ENCODE results near the gene WDFY2. TPM values are rescaled to one million over a fixed set of nuclear protein-coding genes. Genes with fewer than 3 reads are reported as not detected.
"Not testable (repeated sequence)": the region's sequence is repeated elsewhere in the genome, so short reads cannot be mapped to it uniquely, and the experiment has no call there.

WDFY2 gene
- 10 to 100 TPM in 3 of 10 donors, 1 to 10 TPM in 7; 4.6 to 14.7 (median 7.7) TPM for polyA plus RNA-seq (ENCODE audit: insufficient read length in 10 of 10)
- long read RNA-seq, donor 1, result 0 reads
- long read RNA-seq, donor 2, full-length matches to known transcripts, result 1 of 1 reads
- long read RNA-seq, donor 2, partial matches to known transcripts, result 0 of 1 reads
- long read RNA-seq, donor 2, other reads (novel, unspliced or antisense), result 0 of 1 reads
- long read RNA-seq, donor 3, result 0 reads
- long read RNA-seq, donor 4, full-length matches to known transcripts, result 1 of 1 reads
- long read RNA-seq, donor 4, partial matches to known transcripts, result 0 of 1 reads
- long read RNA-seq, donor 4, other reads (novel, unspliced or antisense), result 0 of 1 reads
- long read RNA-seq, donor 5, full-length matches to known transcripts, result 2 of 2 reads
- long read RNA-seq, donor 5, partial matches to known transcripts, result 0 of 2 reads
- long read RNA-seq, donor 5, other reads (novel, unspliced or antisense), result 0 of 2 reads
- long read RNA-seq, donor 6, full-length matches to known transcripts, result 2 of 2 reads
- long read RNA-seq, donor 6, partial matches to known transcripts, result 0 of 2 reads
- long read RNA-seq, donor 6, other reads (novel, unspliced or antisense), result 0 of 2 reads
- long read RNA-seq, donor 7, full-length matches to known transcripts, result 2 of 2 reads
- long read RNA-seq, donor 7, partial matches to known transcripts, result 0 of 2 reads
- long read RNA-seq, donor 7, other reads (novel, unspliced or antisense), result 0 of 2 reads
- long read RNA-seq, donor 8, result 0 reads
- long read RNA-seq, donor 9, full-length matches to known transcripts, result 1 of 1 reads
- long read RNA-seq, donor 9, partial matches to known transcripts, result 0 of 1 reads
- long read RNA-seq, donor 9, other reads (novel, unspliced or antisense), result 0 of 1 reads

DNA sequence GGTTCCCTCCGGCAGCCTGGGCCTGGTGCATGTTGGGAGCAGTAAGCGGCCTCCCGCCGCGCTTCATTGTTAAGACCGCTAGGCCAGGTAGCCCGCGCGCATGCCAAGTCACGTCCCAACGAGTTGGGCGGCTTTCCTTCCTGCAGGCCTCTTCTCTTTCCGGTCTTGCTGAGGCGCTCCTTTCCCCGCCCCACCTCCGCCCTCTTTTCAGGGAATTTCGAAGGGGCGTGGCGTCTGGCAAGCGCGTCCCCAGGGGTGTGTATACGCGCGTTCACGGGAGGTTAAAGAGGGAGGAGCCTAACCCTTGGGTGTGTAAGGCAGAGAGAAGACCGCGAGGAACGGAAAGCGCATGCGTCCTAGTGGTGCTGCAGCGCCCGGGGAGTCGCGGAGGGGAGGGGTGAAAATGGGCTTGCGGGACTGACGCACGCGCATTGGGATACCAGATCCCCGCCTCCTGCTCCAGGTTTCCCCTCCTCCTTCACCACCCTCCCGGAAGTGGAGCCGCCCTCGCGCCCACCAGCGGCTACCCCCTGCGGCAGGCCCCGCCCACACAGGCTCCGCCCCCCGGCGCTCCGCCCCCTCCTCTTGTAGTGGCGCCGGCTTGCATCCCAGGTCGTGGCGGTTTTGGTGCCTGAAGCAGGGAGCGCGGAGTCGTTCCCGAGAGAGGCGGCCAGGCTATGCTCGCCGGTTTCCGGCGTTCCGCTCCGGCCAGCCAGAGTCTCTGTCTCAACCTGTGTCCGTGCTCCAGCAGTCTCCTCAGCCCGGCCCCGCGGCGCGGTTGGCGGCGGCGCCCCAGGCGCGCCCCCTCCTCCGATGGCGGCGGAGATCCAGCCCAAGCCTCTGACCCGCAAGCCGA is at the start of gene WDFY2:
Gene WDFY2 (plus strand): TSS at position 588 of the 856 bp plus-strand sequence. CDS start 226 bp downstream, at position 814.
- DNase-seq, result peak; percentile 100

DNA sequence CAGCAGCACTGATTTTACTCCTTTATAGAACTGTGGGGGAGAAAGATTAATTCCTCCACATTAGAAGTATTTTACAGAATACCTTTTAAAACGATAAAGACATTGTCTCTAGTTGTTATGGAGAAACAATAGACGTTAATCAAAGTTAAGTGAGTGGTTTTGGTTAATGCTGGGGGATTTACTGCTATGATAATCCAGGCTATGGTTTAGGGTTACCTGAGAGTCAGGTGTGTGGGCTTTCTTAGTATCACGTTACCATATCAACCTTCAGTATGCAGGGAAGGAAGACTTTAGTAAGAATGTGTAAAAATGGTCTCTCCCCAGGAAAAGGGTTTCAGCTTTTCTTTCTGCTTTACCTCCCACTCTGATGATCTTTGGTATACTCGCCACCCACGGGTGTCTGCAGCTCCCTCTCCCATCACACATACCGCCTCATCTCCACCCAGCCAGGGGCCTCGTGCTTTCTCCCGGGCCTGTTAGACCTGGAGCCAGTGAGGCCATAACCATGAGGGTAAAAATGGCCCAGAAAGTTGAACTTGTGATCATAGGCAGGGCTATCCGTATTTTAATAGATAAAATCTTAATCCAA is 45.6 kb upstream of the WDFY2 start:
- DNase-seq, result no peak

GRCh38 chr13:51539887-51540286 is 44.4 kb upstream of the WDFY2 start:
- DNase-seq, result no peak

DNA sequence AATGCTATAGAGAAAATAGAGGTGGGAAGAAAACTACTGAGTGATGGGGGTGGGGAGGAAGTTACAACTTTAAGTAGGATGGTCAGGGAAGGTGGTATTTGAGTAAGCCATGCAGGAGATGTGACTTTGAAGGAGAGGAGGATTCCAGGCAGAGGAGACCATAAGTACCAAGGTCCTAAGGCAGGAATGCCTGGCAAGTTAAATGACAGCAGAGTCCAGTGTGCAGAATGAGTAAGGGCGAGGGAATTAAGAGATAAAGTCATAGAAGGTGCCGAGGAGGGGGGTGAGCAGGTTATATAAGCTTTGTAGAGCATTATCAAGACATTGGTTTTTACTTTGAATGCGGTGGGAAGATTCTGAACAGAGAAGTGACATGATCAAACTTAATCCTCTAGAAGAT is 43.2 kb upstream of the WDFY2 start:
- no peak for DNase-seq

- no peak for DNase-seq
These were observed 42.4 kb upstream of the WDFY2 start for GRCh38 chr13:51541809-51542258.

DNA sequence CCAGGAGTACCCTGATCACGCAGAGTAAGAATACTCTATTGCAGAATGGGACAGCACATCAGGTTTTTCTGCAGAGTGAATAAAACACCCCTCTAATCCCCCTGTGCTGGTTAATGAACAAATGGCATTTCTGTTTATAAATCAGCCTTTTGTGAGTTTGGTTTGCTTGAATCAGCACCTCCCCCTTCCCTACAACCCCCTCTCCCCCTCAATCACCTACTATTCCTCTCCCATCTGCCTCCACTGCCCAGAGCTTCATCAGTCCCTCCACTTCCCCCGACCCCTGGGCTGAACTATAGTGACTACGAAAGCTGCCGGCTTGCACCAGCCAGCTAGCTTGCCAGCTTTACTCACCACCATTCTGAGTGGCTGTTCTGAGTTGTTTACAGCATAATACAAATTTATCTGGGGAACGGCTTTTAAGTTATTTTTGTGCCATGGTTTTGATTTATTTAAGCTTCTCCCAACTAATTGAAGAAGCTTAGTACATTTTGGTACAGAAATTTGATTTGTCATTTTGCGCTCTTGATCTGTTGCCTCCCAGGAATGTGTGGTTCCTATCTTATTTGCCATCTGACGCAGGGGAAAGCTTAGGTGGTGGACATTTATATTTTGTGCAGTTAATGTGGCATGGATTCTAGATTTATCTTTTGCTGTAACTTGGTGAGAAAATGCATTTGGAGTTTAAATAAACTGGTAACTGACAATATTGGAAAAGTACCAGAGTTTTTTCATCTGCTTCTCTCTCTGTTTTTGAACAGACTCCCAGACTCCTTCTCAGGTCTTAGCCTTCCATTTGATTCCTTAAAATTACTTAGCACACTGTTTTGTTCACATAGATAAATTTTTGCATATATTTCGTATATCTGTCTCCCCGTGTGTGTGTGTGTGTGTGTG is 41.7 kb upstream of the WDFY2 start:
- no peak for DNase-seq

DNA sequence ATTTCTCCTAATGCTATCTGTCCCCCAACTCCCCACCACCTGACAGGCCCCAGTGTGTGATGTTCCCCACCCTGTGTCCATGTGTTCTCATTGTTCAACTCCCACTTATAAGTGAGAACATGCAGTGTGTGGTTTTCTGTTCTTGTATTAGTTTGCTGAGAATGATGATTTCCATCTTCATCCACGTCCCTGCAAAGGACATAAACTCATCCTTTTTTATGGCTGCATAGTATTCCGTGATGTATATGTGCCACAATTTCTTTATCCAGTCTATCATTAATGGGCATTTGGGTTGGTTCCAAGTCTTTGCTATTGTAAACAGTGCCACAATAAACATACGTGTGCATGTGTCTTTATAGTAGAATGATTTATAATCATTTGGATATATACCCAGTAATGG is 38.8 kb upstream of the WDFY2 start:
- not testable (repeated sequence) for DNase-seq

DNA sequence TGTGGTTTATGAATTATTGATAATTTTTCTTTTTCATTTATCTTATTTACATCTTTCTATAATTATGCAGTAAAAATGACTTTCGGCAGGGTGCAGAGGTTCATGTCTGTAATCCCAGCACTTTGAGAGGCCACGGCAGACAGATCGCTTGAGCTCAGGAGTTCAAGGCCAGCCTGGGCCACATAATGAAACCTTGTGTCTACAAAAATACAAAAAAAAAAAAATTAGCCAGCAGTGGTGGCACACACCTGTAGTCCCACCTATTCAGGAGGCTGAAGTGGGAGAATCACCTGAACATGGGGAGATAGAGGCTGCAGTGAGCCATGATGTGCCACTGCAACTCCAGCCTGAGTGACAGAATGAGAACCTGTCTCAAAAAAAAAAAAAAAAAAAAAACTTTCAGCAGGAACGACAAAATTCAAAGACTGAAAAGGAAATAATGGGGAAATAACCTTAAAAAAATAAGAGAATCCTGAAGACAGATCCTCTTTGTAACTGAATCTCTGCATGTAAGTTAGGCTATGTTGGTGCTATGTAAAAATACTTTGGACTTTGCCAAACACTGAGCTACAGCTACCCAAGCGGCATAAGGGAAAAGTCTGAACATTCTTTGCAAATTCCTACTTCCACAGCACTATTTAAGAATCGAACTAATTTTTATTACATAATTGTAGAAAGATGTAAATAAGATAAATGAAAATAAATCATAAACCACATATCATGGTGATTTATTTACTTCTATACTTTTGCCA is 36.7 kb upstream of the WDFY2 start:
- DNase-seq, result no peak

DNA sequence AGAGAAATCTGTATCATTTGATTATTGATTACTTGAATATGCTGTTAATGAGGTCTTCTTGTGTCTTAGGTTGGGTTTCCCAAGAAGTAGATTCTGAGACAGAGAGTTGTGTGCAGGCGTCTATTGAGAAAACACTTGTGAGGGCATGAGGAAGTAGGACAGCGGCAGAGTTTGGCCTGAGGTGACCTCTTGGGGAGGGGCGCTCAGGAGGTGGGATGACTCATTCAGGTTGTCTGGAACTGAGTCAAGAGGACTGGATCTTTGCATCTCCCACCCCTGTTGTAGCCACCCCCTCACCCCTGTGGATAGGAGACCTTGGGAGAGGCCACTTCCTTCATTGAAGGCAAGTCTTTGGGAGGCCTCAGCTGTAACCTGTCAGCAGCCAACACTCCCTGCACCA is 35.2 kb upstream of the WDFY2 start:
- DNase-seq, result no peak

DNA sequence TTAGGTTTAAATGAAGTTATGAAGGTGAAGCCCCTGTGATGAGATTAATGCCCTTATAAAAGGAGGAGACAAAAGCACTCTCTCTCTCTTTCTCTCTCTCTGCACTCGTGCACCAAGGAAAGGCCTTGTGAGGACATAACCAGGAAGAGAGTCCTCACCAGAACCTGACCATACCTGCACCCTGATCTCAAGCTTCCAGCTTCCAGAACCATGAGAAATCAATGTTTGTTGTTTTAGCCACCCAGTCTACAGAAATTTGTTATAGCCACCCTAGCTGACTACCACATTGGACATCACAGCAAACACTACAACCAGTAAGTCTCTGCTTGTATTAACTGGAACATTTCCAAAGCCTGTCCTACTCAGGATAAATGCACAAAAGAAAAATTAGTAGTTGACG is 34.7 kb upstream of the WDFY2 start:
- no peak for DNase-seq

DNA sequence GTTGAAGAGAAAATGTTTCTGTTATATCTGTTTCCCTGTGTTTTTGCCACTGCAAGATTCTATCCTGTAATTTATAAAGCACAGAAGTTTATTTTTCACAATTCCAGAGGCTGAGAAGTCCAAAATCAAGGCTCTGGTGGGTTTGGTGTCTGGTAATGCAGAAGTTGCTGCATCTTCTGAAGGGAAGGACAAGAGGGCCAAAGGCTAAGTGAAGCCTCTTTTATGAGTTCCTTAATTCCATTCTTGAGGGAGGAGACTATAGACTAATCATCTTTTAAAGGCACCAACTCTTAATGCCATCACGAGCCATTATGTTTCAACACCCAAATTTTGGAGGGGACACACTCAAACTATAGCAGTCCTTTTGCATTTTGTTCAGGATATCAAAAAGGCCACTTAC is 34.1 kb upstream of the WDFY2 start:
- no peak for DNase-seq

DNA sequence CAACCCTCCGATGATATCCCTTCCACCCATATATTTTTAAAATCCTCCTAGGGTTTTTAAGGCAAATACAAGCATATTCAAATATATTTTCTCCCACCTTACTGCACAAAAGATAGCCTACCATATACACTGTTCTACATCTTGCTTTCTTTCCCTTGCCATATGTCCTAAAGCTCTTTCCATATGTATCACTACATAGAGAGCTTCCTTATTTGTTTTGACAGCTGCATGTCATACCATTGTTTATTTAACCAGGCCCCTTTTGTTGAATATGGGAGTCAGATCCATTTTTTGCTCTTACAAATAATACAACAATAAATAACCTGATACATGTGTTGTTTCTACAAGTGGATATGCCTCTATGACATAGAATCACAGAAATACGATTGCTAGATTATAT is 32.8 kb upstream of the WDFY2 start:
- DNase-seq, result no peak

GRCh38 chr13:51552027-51552426 is 32.2 kb upstream of the WDFY2 start:
- DNase-seq, result no peak

DNA sequence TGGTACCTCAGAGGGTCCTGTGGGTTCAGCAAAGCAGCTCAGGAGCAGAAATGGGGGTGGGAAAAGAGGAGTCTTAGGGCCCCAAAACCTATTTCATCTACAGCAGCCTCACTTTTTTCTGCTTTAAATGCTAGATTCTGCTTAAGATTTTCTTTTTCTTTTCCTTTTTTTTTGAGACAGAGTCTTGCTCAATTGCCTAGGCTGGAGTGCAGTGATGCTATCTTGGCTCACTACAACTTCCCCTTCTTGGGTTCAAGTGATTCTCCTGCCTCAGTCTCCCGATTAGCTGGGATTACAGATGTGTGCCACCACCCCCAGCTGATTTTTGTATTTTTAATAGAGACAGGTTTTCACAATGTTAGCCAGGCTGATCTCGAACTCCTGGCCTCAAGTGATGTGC is 30.7 kb upstream of the WDFY2 start:
- DNase-seq, result no peak

- no peak for DNase-seq
These were observed 27.5 kb upstream of the WDFY2 start for GRCh38 chr13:51556740-51557139.

GRCh38 chr13:51557438-51557837 is 26.8 kb upstream of the WDFY2 start:
- no peak for DNase-seq

DNA sequence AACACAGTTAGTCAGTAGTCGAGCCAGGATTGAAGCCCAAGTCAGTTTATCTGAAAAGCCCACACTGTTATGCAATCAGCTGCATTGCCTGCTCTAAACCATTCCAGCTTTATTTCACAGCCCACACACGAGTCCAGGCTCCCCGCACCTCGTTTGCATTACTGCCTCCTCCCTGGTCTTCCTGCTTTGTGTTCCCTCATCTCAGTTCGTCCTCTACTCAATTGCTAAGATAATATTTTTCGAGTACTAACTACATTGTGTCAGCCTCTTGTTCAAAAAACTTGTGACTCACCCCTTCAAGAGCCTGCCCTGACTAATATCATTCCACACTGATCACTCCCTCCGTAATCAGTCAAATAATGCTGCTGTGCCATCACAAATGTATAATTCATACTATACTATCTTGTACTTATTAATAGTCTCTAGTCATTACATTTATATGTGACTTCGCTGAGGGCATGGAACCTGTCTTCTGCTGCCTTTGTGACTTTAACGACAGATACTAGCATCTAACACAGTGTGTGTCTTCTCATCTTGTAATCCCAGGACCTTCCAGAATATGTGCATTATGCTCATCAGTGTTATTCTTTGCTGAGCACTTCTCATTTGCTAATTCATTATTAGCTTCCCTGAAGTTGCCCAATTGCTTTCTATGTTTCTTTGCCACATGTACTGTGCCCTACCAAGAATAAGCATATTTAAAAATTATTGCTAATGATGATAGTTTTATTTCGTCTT is 26.2 kb upstream of the WDFY2 start:
- peak in 1 of 3 donors; percentile 70 for DNase-seq

DNA sequence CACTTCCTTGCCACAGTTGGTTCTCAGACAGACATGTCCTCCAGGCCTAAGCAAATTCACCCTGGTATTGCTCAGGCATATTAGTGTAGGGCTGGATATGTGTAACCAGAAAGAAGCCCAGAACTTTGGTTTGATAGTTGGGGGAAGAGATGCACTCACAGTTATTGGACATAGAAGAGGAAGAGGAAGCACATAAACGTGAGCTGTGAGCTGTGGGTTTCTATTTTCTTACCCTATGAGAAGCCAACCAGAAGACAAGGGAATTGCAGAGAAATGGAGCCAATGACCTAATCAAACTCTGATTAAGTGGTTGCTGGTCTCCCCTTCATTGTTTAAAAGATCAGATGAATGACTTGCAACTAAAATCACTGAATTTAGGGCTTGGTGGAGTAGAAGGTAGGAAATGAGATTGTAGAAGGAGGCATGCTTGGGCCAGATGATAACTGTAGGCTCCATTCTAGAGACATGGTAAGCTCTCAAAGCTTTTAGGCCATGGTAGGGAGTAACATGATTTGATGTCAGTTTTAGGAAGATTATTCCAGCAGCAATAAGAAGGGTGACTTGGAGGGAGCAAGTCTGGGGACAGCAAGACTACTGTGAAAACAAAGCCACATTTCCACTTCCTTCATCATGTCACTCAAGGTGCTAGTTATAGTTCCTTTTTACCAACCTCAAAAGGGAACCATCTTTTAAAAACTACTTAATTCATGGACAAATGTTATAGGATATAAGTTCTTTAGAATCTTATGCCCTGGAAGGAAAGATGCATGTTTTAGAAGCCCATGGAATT is 24.1 kb upstream of the WDFY2 start:
- DNase-seq, result no peak

All from muscle of back (tissue), 13 donors.